Progenitor cell of endocrine pancreas (in vitro differentiated cells): ENCODE data around the gene C10orf71. TPM values are rescaled to one million over a fixed set of nuclear protein-coding genes. Genes with fewer than 3 reads are reported as not detected.

Experiments
- DNase-seq: peaks from one replicate; pipeline ENCODE4 v3.0.0; 2021; ENCODE audit warnings: low spot score; ENCODE audit not compliant: unreplicated experiment
- H3K27ac Mint-ChIP-seq: 2 replicates; pipeline ENCODE4 v1.8.0; 2021; ENCODE audit warnings: mild to moderate bottlenecking, moderate library complexity, mixed read lengths
- H3K27me3 Mint-ChIP-seq: 2 replicates; pipeline ENCODE4 v1.8.0; 2021; ENCODE audit warnings: mixed read lengths
- H3K36me3 Mint-ChIP-seq: 2 replicates; pipeline ENCODE4 v1.8.0; 2022; ENCODE audit warnings: mixed read lengths; ENCODE audit not compliant: insufficient read depth
- H3K4me1 Mint-ChIP-seq: 2 replicates; pipeline ENCODE4 v1.8.0; 2021; ENCODE audit warnings: low read depth, mixed read lengths
- H3K4me3 Mint-ChIP-seq: 2 replicates; pipeline ENCODE4 v1.8.0; 2021; ENCODE audit warnings: low read depth, mild to moderate bottlenecking, moderate library complexity, mixed read lengths
- H3K9me3 Mint-ChIP-seq: 2 replicates; pipeline ENCODE4 v1.8.0; 2021; ENCODE audit warnings: low read depth, mixed read lengths
- CTCF ChIP-seq: fragments of 200-600 bp; sonication (generic); IDR thresholded peaks from one replicate; pipeline ENCODE4 v1.5.0; 2021; ENCODE audit warnings: antibody characterized with exemption, mild to moderate bottlenecking; ENCODE audit not compliant: unreplicated experiment
- total RNA-seq: library from RNA; stranded (reverse); gene quantifications from 2 replicates; pipeline ENCODE4 v1.2.1, GENCODE V29; 2021

Gene C10orf71
- total RNA-seq, 1 donor from 2014 or later, result not detected

GRCh38 chr10:49338604-49339003, 39.6 kb downstream of the C10orf71 start:
- Mint-ChIP-seq H3K4me3 (no peak overlapping the region), H3K36me3 (no peaks in the 10 kb centered on the region), H3K4me1 (no peaks in the 10 kb centered on the region), H3K27me3 (peaks cover 15% of the 10 kb centered on the region), H3K9me3 (peaks cover 5% of the 10 kb centered on the region), H3K27ac (no peak overlapping the region)
- TF ChIP-seq CTCF, result no peak
- no peak for DNase-seq

- Mint-ChIP-seq H3K36me3 (no peaks in the 10 kb centered on the region), H3K9me3 (no peaks in the 10 kb centered on the region), H3K4me1 (no peaks in the 10 kb centered on the region), H3K27me3 (peaks cover 13% of the 10 kb centered on the region), H3K4me3 (no peak overlapping the region), H3K27ac (no peak overlapping the region)
- TF ChIP-seq CTCF, result no peak
- no peak for DNase-seq
Measured at GRCh38 chr10:49344840-49345239, 45.9 kb downstream of the C10orf71 start.

GRCh38 chr10:49347342-49347741, 48.4 kb downstream of the C10orf71 start:
- TF ChIP-seq CTCF, result no peak
- DNase-seq, result no peak
- no peak overlapping the region for H3K4me3 Mint-ChIP-seq
- H3K36me3 Mint-ChIP-seq, result no peaks in the 10 kb centered on the region
- H3K27ac Mint-ChIP-seq, result no peak overlapping the region
- no peaks in the 10 kb centered on the region for H3K9me3 Mint-ChIP-seq
- no peaks in the 10 kb centered on the region for H3K4me1 Mint-ChIP-seq
- H3K27me3 Mint-ChIP-seq, result peaks cover 13% of the 10 kb centered on the region

- H3K27me3 Mint-ChIP-seq, result peaks cover 13% of the 10 kb centered on the region
- TF ChIP-seq CTCF, result no peak
- no peak for DNase-seq
Measured at GRCh38 chr10:49347827-49348226, 48.9 kb downstream of the C10orf71 start.

GRCh38 chr10:49348593-49348992, 49.6 kb downstream of the C10orf71 start:
- TF ChIP-seq CTCF, result no peak
- H3K27ac Mint-ChIP-seq, result no peak overlapping the region
- H3K9me3 Mint-ChIP-seq, result no peaks in the 10 kb centered on the region
- no peak overlapping the region for H3K4me3 Mint-ChIP-seq
- no peak for DNase-seq
- H3K27me3 Mint-ChIP-seq, result peaks cover 13% of the 10 kb centered on the region
- no peaks in the 10 kb centered on the region for H3K4me1 Mint-ChIP-seq
- H3K36me3 Mint-ChIP-seq, result no peaks in the 10 kb centered on the region

More at GRCh38 chr10:49347827-49348226, 48.9 kb downstream of the C10orf71 start:
- H3K36me3 Mint-ChIP-seq, result no peaks in the 10 kb centered on the region
- H3K27ac Mint-ChIP-seq, result no peak overlapping the region
- no peaks in the 10 kb centered on the region for H3K4me1 Mint-ChIP-seq
- H3K4me3 Mint-ChIP-seq, result no peak overlapping the region
- H3K9me3 Mint-ChIP-seq, result no peaks in the 10 kb centered on the region
